PC-3 (cell line): ENCODE measurements around the gene NFATC2IP. TPM values are rescaled to one million over a fixed set of nuclear protein-coding genes. Genes with fewer than 3 reads are reported as not detected.

Experiments
- ATAC-seq: fragments of 200-7000 bp; cut with Tn5 transposase; 2 replicates; pipeline ENCODE4 v1.9.1; 2020; ENCODE audit warnings: mild to moderate bottlenecking, moderate library complexity
- BruUV-seq: library from RNA; stranded (reverse); fragments of 400-500 nt; replicated peaks from 2 replicates; lab custom pipeline; 2021; lab: Mats Ljungman, UMichigan
- CTCF ChIA-PET: fragments of 300-600 bp; sonication (Branson Sonifier 250); formaldehyde crosslinking; loops from one replicate; lab custom pipeline; 2022; ENCODE audit warnings: antibody characterized with exemption; lab: Charles Lee
- POLR2A ChIA-PET: fragments of 300-600 bp; sonication (Branson Sonifier 250); formaldehyde crosslinking; loops from one replicate; lab custom pipeline; 2022; ENCODE audit warnings: antibody characterized with exemption; ENCODE audit not compliant: unreplicated experiment; lab: Charles Lee
- DNase-seq: peaks from one replicate; pipeline ENCODE4 v3.0.0-alpha.2; 2015
- H2AFZ ChIP-seq: fragments of 300-600 bp; sonication (generic); 2 replicates; pipeline ENCODE4 v1.6.0; 2016; ENCODE audit warnings: antibody characterized with exemption, low read length
- H3F3A ChIP-seq: fragments of 300-600 bp; sonication (generic); one replicate; pipeline ENCODE4 v1.6.0; 2017; ENCODE audit warnings: antibody characterized with exemption, low read length, control low read depth, mild to moderate bottlenecking; ENCODE audit not compliant: unreplicated experiment
- H3K27ac ChIP-seq: fragments of 300-600 bp; sonication (generic); 2 replicates; pipeline ENCODE4 v1.5.1; 2016; ENCODE audit warnings: mild to moderate bottlenecking, low read length
- H3K27me3 ChIP-seq: fragments of 300-600 bp; sonication (generic); 2 replicates; pipeline ENCODE4 v1.6.1; 2016; ENCODE audit warnings: low read length, mixed read lengths
- H3K36me3 ChIP-seq: fragments of 300-600 bp; sonication (generic); 2 replicates; pipeline ENCODE4 v1.6.1; 2016; ENCODE audit warnings: low read depth, mixed run types, low read length, mixed read lengths
- H3K4me1 ChIP-seq: fragments of 300-600 bp; sonication (generic); 2 replicates; pipeline ENCODE4 v1.5.1; 2016; ENCODE audit warnings: low read length; ENCODE audit not compliant: insufficient read depth
- H3K4me2 ChIP-seq: fragments of 300-600 bp; sonication (generic); 2 replicates; pipeline ENCODE4 v1.6.0; 2016; ENCODE audit warnings: low read length
- H3K4me3 ChIP-seq: fragments of 300-600 bp; sonication (generic); 2 replicates; pipeline ENCODE4 v1.5.1; 2016; ENCODE audit warnings: mild to moderate bottlenecking, low read length, mixed read lengths
- H3K79me2 ChIP-seq: fragments of 300-600 bp; sonication (generic); 2 replicates; pipeline ENCODE4 v1.6.1; 2017; ENCODE audit warnings: low read length, mixed read lengths
- H3K9ac ChIP-seq: fragments of 300-600 bp; sonication (generic); 2 replicates; pipeline ENCODE4 v1.6.0; 2016; ENCODE audit warnings: mild to moderate bottlenecking, low read length
- H3K9me2 ChIP-seq: fragments of 300-600 bp; sonication (generic); replicated peaks from 2 replicates; pipeline ENCODE4 v1.6.1; 2016; ENCODE audit warnings: mixed run types, low read length, mixed read lengths
- H3K9me3 ChIP-seq: fragments of 300-600 bp; sonication (generic); 2 replicates; pipeline ENCODE4 v1.6.1; 2016; ENCODE audit warnings: low read length, mixed read lengths
- H4K20me1 ChIP-seq: fragments of 300-600 bp; sonication (generic); 2 replicates; pipeline ENCODE4 v1.6.1; 2016; ENCODE audit warnings: low read length, mixed read lengths
- CTCF ChIP-seq: fragments of 300-600 bp; sonication (generic); conservative IDR thresholded peaks from 2 replicates; pipeline ENCODE4 v1.5.1; 2017; ENCODE audit warnings: antibody characterized with exemption, low read depth, mild to moderate bottlenecking, low read length
- EZH2 ChIP-seq: fragments of 300-600 bp; sonication (generic); IDR thresholded peaks from one replicate; pipeline ENCODE4 v1.6.1; 2017; ENCODE audit warnings: antibody characterized with exemption, mild to moderate bottlenecking, low read length; ENCODE audit not compliant: unreplicated experiment
- EZH2phosphoT487 ChIP-seq: fragments of 300-600 bp; sonication (generic); IDR thresholded peaks from 2 replicates; pipeline ENCODE4 v1.6.1; 2018; ENCODE audit warnings: mild to moderate bottlenecking, antibody characterized with exemption, low read length, borderline replicate concordance
- intact Hi-C: fragments of 100-400 bp; cut with micrococcal nuclease; formaldehyde crosslinking; loops from 2 replicates; pipeline ENCODE4 v1.9.0; 2023
- total RNA-seq: library from RNA; depleted of rRNA; stranded (reverse); fragments of >200 nt; gene quantifications from 2 replicates; pipeline ENCODE4 v1.2.3, GENCODE V29; 2014

Gene NFATC2IP
- total RNA-seq, 1 experiment from 2014 or later, result 33.3 TPM

GRCh38 chr16:28931801-28932225 lies 18.9 kb upstream of the NFATC2IP start, which contains the start of gene CD19:
Gene CD19 (plus strand): TSS chr16:28931971. CDS start chr16:28932001, 30 bp downstream.
- Histone ChIP-seq H3K4me1 (no peaks in the 10 kb centered on the region), H3K27me3 (no peaks in the 10 kb centered on the region), H3K36me3 (no peaks in the 10 kb centered on the region), H3F3A (no peaks in the 10 kb centered on the region), H3K4me2 (no peak within 1 kb of the TSS), H3K27ac (no peak within 1 kb of the TSS), H2AFZ (no peak within 1 kb of the TSS), H3K4me3 (no peak within 1 kb of the TSS), H3K9me3 (no peaks in the 10 kb centered on the region), H3K79me2 (no peaks in the 10 kb centered on the region), H4K20me1 (no peaks in the 10 kb centered on the region), H3K9ac (no peak within 1 kb of the TSS), H3K9me2 (no peaks in the 10 kb centered on the region)
- TF ChIP-seq EZH2phosphoT487 (no peak), EZH2 (no peak)
- no peak for ATAC-seq
- DNase-seq, result no peak
- ChIA-PET CTCF (no interaction called here), POLR2A (no interaction called here)
- BruUV-seq, result no TSS peak
- intact Hi-C loops, result no loop called here

- Histone ChIP-seq H3K9ac (no peak overlapping the region), H3K4me2 (no peak overlapping the region), H3K79me2 (no peaks in the 10 kb centered on the region), H3K36me3 (no peaks in the 10 kb centered on the region), H3K4me1 (no peaks in the 10 kb centered on the region), H3F3A (no peaks in the 10 kb centered on the region), H3K27ac (no peak overlapping the region), H3K9me2 (no peaks in the 10 kb centered on the region), H3K4me3 (no peak overlapping the region), H3K9me3 (no peaks in the 10 kb centered on the region), H4K20me1 (no peaks in the 10 kb centered on the region), H2AFZ (no peak overlapping the region), H3K27me3 (no peaks in the 10 kb centered on the region)
- intact Hi-C loops, result no loop called here
- ChIA-PET CTCF (no interaction called here), POLR2A (no interaction called here)
- ATAC-seq, result no peak
- TF ChIP-seq CTCF, result no peak
- no peak for TF ChIP-seq EZH2phosphoT487
- TF ChIP-seq EZH2, result no peak
- no peak for DNase-seq
- no TSS peak for BruUV-seq
Observed at GRCh38 chr16:28932339-28933141, 18.2 kb upstream of the NFATC2IP start.

- BruUV-seq, result no TSS peak
- Histone ChIP-seq H3K36me3 (no peaks in the 10 kb centered on the region), H3K4me2 (no peak overlapping the region), H3K27ac (no peak overlapping the region), H3K27me3 (no peaks in the 10 kb centered on the region), H3K9ac (no peak overlapping the region), H3K9me2 (no peaks in the 10 kb centered on the region), H3K4me3 (no peak overlapping the region), H3K79me2 (no peaks in the 10 kb centered on the region), H2AFZ (no peak overlapping the region), H3K9me3 (no peaks in the 10 kb centered on the region), H4K20me1 (no peaks in the 10 kb centered on the region), H3K4me1 (no peaks in the 10 kb centered on the region), H3F3A (no peaks in the 10 kb centered on the region)
- ATAC-seq, result no peak
- POLR2A ChIA-PET, result no interaction called here
- no peak for TF ChIP-seq CTCF
- no peak for TF ChIP-seq EZH2phosphoT487
- TF ChIP-seq EZH2, result no peak
- CTCF ChIA-PET, result no interaction called here
- DNase-seq, result no peak
- intact Hi-C loops, result no loop called here
Observed at GRCh38 chr16:28933171-28933570, 17.6 kb upstream of the NFATC2IP start.
